Measurements from ENCODE around the gene ATP6V0B. TPM values are rescaled to one million over a fixed set of nuclear protein-coding genes. Genes with fewer than 3 reads are reported as not detected.

Gene ATP6V0B
- total and polyA plus RNA-seq, 2 of the 8 experiments (the other 6 are each of a cell fraction or from before 2014, with no cell fraction given) = 105 to 308 TPM

GRCh38 chr1:44010935-44011471 is 36.2 kb downstream of the ATP6V0B start:
- CTCF ChIA-PET (ENCODE audit: partially characterized antibody) = interaction anchor here (0.8 to 15.8 kb wide), 11 partner anchors 9 to 81 kb away, joined by 3 to 239 read pairs (median 4); partner anchors contain the start of gene SLC6A9
- Histone ChIP-seq H3K4me2 (ENCODE audit: insufficient read depth in 1 of 2, low read depth in 2 of 2, low read length in 2 of 2) (no peak overlapping the region), H3K36me3 (ENCODE audit: control insufficient read depth in 2 of 4, insufficient read depth in 4 of 4, low read length in 3 of 4) (peaks cover 0 to 13% (median 2%) of the 10 kb centered on the region in 4 experiments; a peak in 4 of 8 replicates), H3K9ac (replicated peaks in 1 of 4; ENCODE audit: extremely low read depth in 1 of 4, low read depth in 3 of 4, low read length in 3 of 4) (no peak overlapping the region), H3K56ac (replicated peaks; ENCODE audit: insufficient read length, low read depth, low read length) (no peak overlapping the region), H4K8ac (ENCODE audit: extremely low read depth, insufficient read depth, low read length) (0 out of 2 replicates have a peak overlapping the region, but pooled peaks have one; percentile 18), H2BK15ac (ENCODE audit: low read length) (no peak overlapping the region), H2AK5ac (ENCODE audit: low read depth, low read length) (no peak overlapping the region), H4K5ac (ENCODE audit: insufficient read length, low read depth, low read length) (no peak overlapping the region), H3K27ac (ENCODE audit: low read depth, low read length) (no peak overlapping the region), H3K4me3 (ENCODE audit: extremely low read depth in 1 of 4, insufficient read depth in 2 of 4, low read depth in 3 of 4, low read length in 4 of 4) (no peak overlapping the region), H3K27me3 (replicated peaks in 1 of 4; ENCODE audit: control insufficient read depth in 3 of 4, extremely low read depth in 1 of 4, insufficient read depth in 3 of 4, low read length in 3 of 4) (no peaks in the 10 kb centered on the region), H3K4me1 (replicated peaks in 1 of 4; ENCODE audit: control insufficient read depth in 3 of 4, insufficient read depth in 4 of 4, low read length in 3 of 4) (peaks cover 0 to 4% (median 0%) of the 10 kb centered on the region in 4 experiments; a peak in 2 of 7 replicates), H3K4ac (replicated peaks; ENCODE audit: insufficient read length, low read depth, low read length) (no peak overlapping the region), H2AFZ (ENCODE audit: low read length) (no peak overlapping the region), H2BK20ac (ENCODE audit: low read length) (no peak overlapping the region), H3K9me3 (ENCODE audit: insufficient read depth in 2 of 2, low read depth in 1 of 2, low read length in 1 of 2) (no peaks in the 10 kb centered on the region), H3K79me2 (ENCODE audit: control insufficient read depth in 1 of 2, insufficient read depth in 2 of 2, low read length in 2 of 2) (no peaks in the 10 kb centered on the region), H3K23me2 (ENCODE audit: low read depth, low read length) (no peaks in the 10 kb centered on the region), H3K18ac (ENCODE audit: extremely low read depth, low read length) (no peak overlapping the region), H3K23ac (ENCODE audit: insufficient read length) (no peak overlapping the region), H3K14ac (ENCODE audit: insufficient read length) (no peak overlapping the region), H2BK120ac (replicated peaks; ENCODE audit: low read depth, low read length) (no peak overlapping the region), H2BK5ac (ENCODE audit: low read depth, low read length) (no peak overlapping the region), H4K91ac (replicated peaks; ENCODE audit: insufficient read length, low read length) (no peak overlapping the region), H3K79me1 (ENCODE audit: low read depth, low read length) (no peaks in the 10 kb centered on the region), H2BK12ac (ENCODE audit: low read depth, low read length) (no peak overlapping the region), H4K20me1 (replicated peaks in 1 of 2; ENCODE audit: control insufficient read depth in 1 of 2, insufficient read depth in 2 of 2, low read length in 2 of 2) (peaks cover 0 to 4% of the 10 kb centered on the region in 2 experiments)
- TF ChIP-seq TBP (IDR thresholded peaks at IDR 0.05; ENCODE audit: low read depth, low read length) (no peak), CTCF (IDR thresholded peaks at IDR 0.05; ENCODE audit: control extremely low read depth in 1 of 3, insufficient read depth in 1 of 3, low read depth in 1 of 3, low read length in 3 of 3) (peak in 2 of 3 experiments; percentile 10 to 15; a peak in 1 of 4 replicates), RNF2 (IDR thresholded peaks at IDR 0.05; ENCODE audit: borderline replicate concordance, low read depth, low read length, missing control alignments, poor library complexity, severe bottlenecking) (no peak)
- FAIRE-seq = no peak
- POLR2A ChIA-PET (ENCODE audit: partially characterized antibody) = interaction anchor here (0.6 to 27.1 kb wide), 7 partner anchors 12 to 134 kb away, joined by 3 to 544 read pairs (median 4); partner anchors contain the start of genes CCDC24 and SLC6A9
- no peak for DNase-seq (ENCODE audit: low read depth in 1 of 2, low spot score in 2 of 2)
- 86% methylated on average over 10 of the region's 11 CpGs; no CpG with 5 or more reads in 1 of the 2 experiments for WGBS, 2 experiments (ENCODE audit: extremely low coverage in 1 of 2, insufficient coverage in 1 of 2, insufficient read length in 1 of 2, insufficient replicate concordance in 2 of 2, low coverage in 1 of 2, low lambda C conversion rate in 2 of 2, missing lambda C conversion rate in 1 of 2)
